ENCODE measurements around the gene RNF223. TPM values are rescaled to one million over a fixed set of nuclear protein-coding genes. Genes with fewer than 3 reads are reported as not detected.

Gene RNF223
- polyA plus RNA-seq, 1 experiment: not detected

- no peak overlapping the region for H3K4me3 ChIP-seq (ENCODE audit: low read depth, low read length)
- TF ChIP-seq, protein P1, sequence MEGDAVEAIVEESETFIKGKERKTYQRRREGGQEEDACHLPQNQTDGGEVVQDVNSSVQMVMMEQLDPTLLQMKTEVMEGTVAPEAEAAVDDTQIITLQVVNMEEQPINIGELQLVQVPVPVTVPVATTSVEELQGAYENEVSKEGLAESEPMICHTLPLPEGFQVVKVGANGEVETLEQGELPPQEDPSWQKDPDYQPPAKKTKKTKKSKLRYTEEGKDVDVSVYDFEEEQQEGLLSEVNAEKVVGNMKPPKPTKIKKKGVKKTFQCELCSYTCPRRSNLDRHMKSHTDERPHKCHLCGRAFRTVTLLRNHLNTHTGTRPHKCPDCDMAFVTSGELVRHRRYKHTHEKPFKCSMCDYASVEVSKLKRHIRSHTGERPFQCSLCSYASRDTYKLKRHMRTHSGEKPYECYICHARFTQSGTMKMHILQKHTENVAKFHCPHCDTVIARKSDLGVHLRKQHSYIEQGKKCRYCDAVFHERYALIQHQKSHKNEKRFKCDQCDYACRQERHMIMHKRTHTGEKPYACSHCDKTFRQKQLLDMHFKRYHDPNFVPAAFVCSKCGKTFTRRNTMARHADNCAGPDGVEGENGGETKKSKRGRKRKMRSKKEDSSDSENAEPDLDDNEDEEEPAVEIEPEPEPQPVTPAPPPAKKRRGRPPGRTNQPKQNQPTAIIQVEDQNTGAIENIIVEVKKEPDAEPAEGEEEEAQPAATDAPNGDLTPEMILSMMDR (IDR thresholded peaks at IDR 0.05; ENCODE audit: insufficient read depth, low read depth, low read length): no peak
- H3K27me3 ChIP-seq (ENCODE audit: control insufficient read depth, insufficient read depth, low read length): peaks cover 4% of the 10 kb centered on the region
- ChIA-PET POLR2A (no interaction called here), CTCF (interaction anchor here (0.6 to 6.0 kb wide), 33 partner anchors 9 to 384 kb away, joined by 3 to 76 read pairs (median 4); partner anchors contain the start of genes C1QTNF12, MRPL20, SDF4 and UBE2J2)
- no peak for DNase-seq (ENCODE audit: low read depth)
- no peaks in the 10 kb centered on the region for H3K36me3 ChIP-seq (ENCODE audit: control insufficient read depth, insufficient read depth, low read length)
Observed at GRCh38 chr1:1120866-1121591, 46.9 kb upstream of the RNF223 start.

GRCh38 chr1:1120096-1120495 is 46.0 kb upstream of the RNF223 start:
- TF ChIP-seq, protein P1 (IDR thresholded peaks at IDR 0.05; ENCODE audit: insufficient read depth, low read depth, low read length): no peak
- CTCF ChIA-PET: interaction anchor here (0.6 to 6.0 kb wide), 6 partner anchors 13 to 185 kb away, joined by 3 to 76 read pairs (median 4); partner anchors contain the start of genes B3GALT6 and SDF4
- no peak overlapping the region for H3K4me3 ChIP-seq (ENCODE audit: low read depth, low read length)
- POLR2A ChIA-PET: no interaction called here
- no peaks in the 10 kb centered on the region for H3K36me3 ChIP-seq (ENCODE audit: control insufficient read depth, insufficient read depth, low read length)
- DNase-seq (ENCODE audit: low read depth): no peak
- H3K27me3 ChIP-seq (ENCODE audit: control insufficient read depth, insufficient read depth, low read length): peaks cover 4% of the 10 kb centered on the region

GRCh38 chr1:1119272-1119890 is 45.3 kb upstream of the RNF223 start:
- DNase-seq (ENCODE audit: low read depth): no peak
- TF ChIP-seq, protein P1 (IDR thresholded peaks at IDR 0.05; ENCODE audit: insufficient read depth, low read depth, low read length): no peak
- peaks cover 4% of the 10 kb centered on the region for H3K27me3 ChIP-seq (ENCODE audit: control insufficient read depth, insufficient read depth, low read length)
- ChIA-PET CTCF (interaction anchor here (1.4 to 6.0 kb wide), 3 partner anchors 112 to 172 kb away, joined by 5 to 76 read pairs (median 8); partner anchors contain the start of genes B3GALT6 and SDF4), POLR2A (no interaction called here)
- no peaks in the 10 kb centered on the region for H3K36me3 ChIP-seq (ENCODE audit: control insufficient read depth, insufficient read depth, low read length)
- H3K4me3 ChIP-seq (ENCODE audit: low read depth, low read length): no peak overlapping the region

DNA sequence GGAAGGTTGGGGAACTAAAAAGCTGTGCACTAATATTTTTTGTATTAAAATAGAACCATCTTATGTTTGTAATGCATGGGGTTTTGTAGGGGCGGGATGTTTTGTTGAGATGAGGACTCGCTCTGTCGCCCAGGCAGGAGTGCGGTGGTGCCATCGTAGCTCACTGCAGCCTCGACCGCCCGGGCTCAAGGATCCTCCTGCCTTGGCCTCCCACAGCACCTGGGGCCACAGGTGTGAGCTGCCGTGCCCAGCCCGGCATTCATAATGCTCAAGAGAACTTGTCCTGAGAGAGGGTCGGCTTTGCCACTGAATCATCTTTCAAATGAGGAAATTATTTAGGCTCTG is 44.7 kb upstream of the RNF223 start:
- ChIA-PET POLR2A (no interaction called here), CTCF (interaction anchor here (1.3 to 6.0 kb wide), 4 partner anchors 112 to 173 kb away, joined by 3 to 76 read pairs (median 6); partner anchors contain the start of genes B3GALT6 and SDF4)
- Histone ChIP-seq H3K4me3 (ENCODE audit: low read depth, low read length) (no peak overlapping the region), H3K27me3 (ENCODE audit: control insufficient read depth, insufficient read depth, low read length) (peaks cover 4% of the 10 kb centered on the region), H3K36me3 (ENCODE audit: control insufficient read depth, insufficient read depth, low read length) (no peaks in the 10 kb centered on the region)
- no peak for DNase-seq (ENCODE audit: low read depth)
- TF ChIP-seq, protein P1 (IDR thresholded peaks at IDR 0.05; ENCODE audit: insufficient read depth, low read depth, low read length): no peak
